ENCODE results near the gene PCDH1. TPM values are rescaled to one million over a fixed set of nuclear protein-coding genes. Genes with fewer than 3 reads are reported as not detected.
A peak's percentile ranks its signal among the peaks of the same experiment; 100 is the strongest.

PCDH1 gene
- total and polyA plus RNA-seq, 12 donors: 3.7 to 16.8 (median 7.7) TPM

GRCh38 chr5:141858079-141858765 is 20.0 kb downstream of the PCDH1 start:
- no peaks in the 10 kb centered on the region for H3K36me3 ChIP-seq (replicated peaks in 1 of 2)
- DNase-seq: no peak
- H3K27me3 ChIP-seq: no peaks in the 10 kb centered on the region
- no peak overlapping the region for H3K27ac ChIP-seq
- H3K9me3 ChIP-seq (replicated peaks in 1 of 3): no peaks in the 10 kb centered on the region
- intact Hi-C loops (cut with DNase I): no loop called here
- 38 to 50% (median 42%) methylated on average over 4 to 5 of the region's 5 CpGs for WGBS, 4 donors
- H3K4me3 ChIP-seq: no peak overlapping the region
- H3K4me1 ChIP-seq (replicated peaks in 1 of 2): no peaks in the 10 kb centered on the region
- TF ChIP-seq POLR2A (IDR thresholded peaks at IDR 0.05) (no peak), CTCF (IDR thresholded peaks at IDR 0.05) (no peak)

- DNase-seq: peak in 1 of 7 donors; percentile 72
- Histone ChIP-seq H3K4me3 (no peak overlapping the region), H3K27me3 (no peaks in the 10 kb centered on the region), H3K27ac (no peak overlapping the region), H3K36me3 (replicated peaks in 1 of 2) (no peaks in the 10 kb centered on the region), H3K9me3 (replicated peaks in 1 of 3) (no peaks in the 10 kb centered on the region), H3K4me1 (replicated peaks in 1 of 2) (no peaks in the 10 kb centered on the region)
- TF ChIP-seq POLR2A (IDR thresholded peaks at IDR 0.05) (no peak), CTCF (IDR thresholded peaks at IDR 0.05) (no peak)
- intact Hi-C loops (cut with DNase I): no loop called here
- WGBS, 4 donors: 89 to 97% (median 94%) methylated on average over 11 to 12 of the region's 12 CpGs
Measured at GRCh38 chr5:141857226-141857625, 21.0 kb downstream of the PCDH1 start.

- no peaks in the 10 kb centered on the region for H3K27me3 ChIP-seq
- intact Hi-C loops (cut with DNase I): no loop called here
- 84 to 88% (median 87%) methylated on average over 17 to 21 of the region's 21 CpGs for WGBS, 4 donors
- no peak overlapping the region for H3K4me3 ChIP-seq
- peak overlapping the region in 1 of 5 donors; percentile 26 for H3K27ac ChIP-seq
- no peaks in the 10 kb centered on the region for H3K4me1 ChIP-seq (replicated peaks in 1 of 2)
- H3K9me3 ChIP-seq (replicated peaks in 1 of 3): no peaks in the 10 kb centered on the region
- TF ChIP-seq POLR2A (IDR thresholded peaks at IDR 0.05) (no peak), CTCF (IDR thresholded peaks at IDR 0.05) (no peak)
- no peaks in the 10 kb centered on the region for H3K36me3 ChIP-seq (replicated peaks in 1 of 2)
- DNase-seq: no peak
Measured at GRCh38 chr5:141856037-141856790, 22.0 kb downstream of the PCDH1 start.

GRCh38 chr5:141855265-141856036 is 22.8 kb downstream of the PCDH1 start:
- DNase-seq: peak in 5 of 7 donors; percentile 30 to 94 (median 41)
- intact Hi-C loops (cut with DNase I): no loop called here
- no peak overlapping the region for H3K4me3 ChIP-seq
- H3K27me3 ChIP-seq: no peaks in the 10 kb centered on the region
- no peaks in the 10 kb centered on the region for H3K9me3 ChIP-seq (replicated peaks in 1 of 3)
- TF ChIP-seq POLR2A (IDR thresholded peaks at IDR 0.05) (no peak), CTCF (IDR thresholded peaks at IDR 0.05) (no peak)
- WGBS, 4 donors: 29 to 41% (median 37%) methylated on average over 3 to 8 of the region's 8 CpGs
- no peaks in the 10 kb centered on the region for H3K36me3 ChIP-seq (replicated peaks in 1 of 2)
- H3K4me1 ChIP-seq (replicated peaks in 1 of 2): no peaks in the 10 kb centered on the region
- H3K27ac ChIP-seq: peak overlapping the region in 1 of 5 donors; percentile 26
